GM18861 (cell line): Measurements from ENCODE around the gene MTHFR.

Source experiments
- ATAC-seq: cut with Tn5 transposase; IDR thresholded peaks from one replicate; pipeline ENCODE4 v1.9.1; 2021; ENCODE audit not compliant: unreplicated experiment

MTHFR gene

GRCh38 chr1:11736746-11737639 lies 68.8 kb downstream of the MTHFR start:
- no peak for ATAC-seq

GRCh38 chr1:11735854-11736745 lies 69.7 kb downstream of the MTHFR start, which contains the start of gene AGTRAP:
TSS of gene AGTRAP (plus strand) at chr1:11736136. CDS start at chr1:11736209, 73 bp downstream.
- peak; percentile 65 for ATAC-seq
